DOHH2 (cell line): Measurements from ENCODE around the gene RBP4.

ENCODE experiments used
- H3F3A ChIP-seq: fragments of 200-600 bp; sonication (generic), shearing (Covaris generic); 2 replicates; pipeline ENCODE4 v1.6.0; 2016; ENCODE audit warnings: antibody characterized with exemption, mild to moderate bottlenecking; ENCODE audit not compliant: control insufficient read depth, insufficient read depth
- H3K27ac ChIP-seq: fragments of 200-600 bp; sonication (generic); 2 replicates; pipeline ENCODE4 v1.5.1; 2014; ENCODE audit warnings: low read depth, mild to moderate bottlenecking, low read length, moderate library complexity
- H3K27me3 ChIP-seq: fragments of 200-600 bp; sonication (generic); 2 replicates; pipeline ENCODE4 v1.6.1; 2014; ENCODE audit warnings: mild to moderate bottlenecking, low read length, mixed read lengths; ENCODE audit not compliant: control insufficient read depth
- H3K36me3 ChIP-seq: fragments of 200-600 bp; sonication (generic); 2 replicates; pipeline ENCODE4 v1.6.1; 2014; ENCODE audit warnings: mild to moderate bottlenecking, low read length, moderate library complexity, mixed read lengths; ENCODE audit not compliant: control insufficient read depth
- H3K4me1 ChIP-seq: fragments of 200-600 bp; sonication (generic); 2 replicates; pipeline ENCODE4 v1.6.1; 2014; ENCODE audit warnings: mild to moderate bottlenecking, low read length, mixed read lengths; ENCODE audit not compliant: control insufficient read depth
- H3K4me2 ChIP-seq: fragments of 200-600 bp; sonication (generic); 2 replicates; pipeline ENCODE4 v1.6.0; 2014; ENCODE audit warnings: mild to moderate bottlenecking, low read length, moderate library complexity
- H3K4me3 ChIP-seq: fragments of 200-600 bp; sonication (generic); 2 replicates; pipeline ENCODE4 v1.5.1; 2014; ENCODE audit warnings: mild to moderate bottlenecking, low read length, mixed read lengths
- H3K79me2 ChIP-seq: fragments of 200-600 bp; sonication (generic); 2 replicates; pipeline ENCODE4 v1.6.1; 2014; ENCODE audit warnings: mild to moderate bottlenecking, low read length, mixed read lengths; ENCODE audit not compliant: control insufficient read depth
- H3K9me2 ChIP-seq: fragments of 200-600 bp; sonication (generic); replicated peaks from 2 replicates; pipeline ENCODE4 v1.6.1; 2014; ENCODE audit warnings: mild to moderate bottlenecking, low read length, mixed read lengths; ENCODE audit not compliant: control insufficient read depth
- H3K9me3 ChIP-seq: fragments of 200-600 bp; sonication (generic); 2 replicates; pipeline ENCODE4 v1.6.1; 2014; ENCODE audit warnings: antibody characterized with exemption, low read length, mixed read lengths; ENCODE audit not compliant: control insufficient read depth, insufficient read depth
- H4K20me1 ChIP-seq: fragments of 200-600 bp; sonication (generic); 2 replicates; pipeline ENCODE4 v1.6.0; 2014; ENCODE audit warnings: low read depth, mild to moderate bottlenecking, antibody characterized with exemption, low read length, moderate library complexity; ENCODE audit not compliant: control insufficient read depth, insufficient read depth
- EZH2phosphoT487 ChIP-seq: fragments of 200-600 bp; sonication (generic); IDR thresholded peaks from 2 replicates; pipeline ENCODE4 v1.6.1; 2017; ENCODE audit warnings: borderline replicate concordance, mild to moderate bottlenecking, antibody characterized with exemption, low read length, moderate library complexity, mixed read lengths
- TF ChIP-seq, protein P1 (sequence below): fragments of 200-600 bp; sonication (generic); IDR thresholded peaks from one replicate; pipeline ENCODE4 v1.5.1; 2014; ENCODE audit warnings: antibody characterized with exemption, mild to moderate bottlenecking, low read depth, low read length; ENCODE audit not compliant: poor library complexity, severe bottlenecking

RBP4 gene

DNA sequence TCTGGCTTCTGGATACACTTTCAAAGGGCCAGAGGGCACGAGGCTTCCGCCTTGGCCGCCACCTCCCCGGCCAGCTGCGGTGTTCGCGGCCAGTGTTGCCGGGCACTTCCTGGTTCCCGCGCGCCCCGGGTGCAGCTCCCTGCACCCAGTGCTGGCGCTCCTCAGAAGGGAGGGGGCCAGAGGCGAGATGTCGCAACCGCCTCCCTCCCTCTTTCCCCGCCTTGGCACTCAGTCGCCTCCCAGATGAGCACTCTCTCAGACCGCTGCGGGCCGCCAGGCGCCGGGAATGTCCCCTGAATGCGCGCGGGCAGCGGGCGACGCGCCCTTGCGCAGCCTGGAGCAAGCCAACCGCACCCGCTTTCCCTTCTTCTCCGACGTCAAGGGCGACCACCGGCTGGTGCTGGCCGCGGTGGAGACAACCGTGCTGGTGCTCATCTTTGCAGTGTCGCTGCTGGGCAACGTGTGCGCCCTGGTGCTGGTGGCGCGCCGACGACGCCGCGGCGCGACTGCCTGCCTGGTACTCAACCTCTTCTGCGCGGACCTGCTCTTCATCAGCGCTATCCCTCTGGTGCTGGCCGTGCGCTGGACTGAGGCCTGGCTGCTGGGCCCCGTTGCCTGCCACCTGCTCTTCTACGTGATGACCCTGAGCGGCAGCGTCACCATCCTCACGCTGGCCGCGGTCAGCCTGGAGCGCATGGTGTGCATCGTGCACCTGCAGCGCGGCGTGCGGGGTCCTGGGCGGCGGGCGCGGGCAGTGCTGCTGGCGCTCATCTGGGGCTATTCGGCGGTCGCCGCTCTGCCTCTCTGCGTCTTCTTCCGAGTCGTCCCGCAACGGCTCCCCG, 34.4 kb downstream of the RBP4 start, which contains the start of gene FFAR4:
TSS of gene FFAR4 (plus strand) at position 231 of the 842 bp plus-strand sequence. CDS start at position 287, 56 bp downstream.
- Histone ChIP-seq H4K20me1 (no peaks in the 10 kb centered on the region), H3K27me3 (peaks cover 6% of the 10 kb centered on the region), H3K4me3 (no peak within 1 kb of the TSS), H3K9me3 (no peaks in the 10 kb centered on the region), H3K27ac (no peak within 1 kb of the TSS), H3K79me2 (no peaks in the 10 kb centered on the region), H3K9me2 (no peaks in the 10 kb centered on the region), H3K4me1 (no peaks in the 10 kb centered on the region), H3F3A (no peaks in the 10 kb centered on the region), H3K4me2 (no peak within 1 kb of the TSS), H3K36me3 (no peaks in the 10 kb centered on the region)
- no peak for TF ChIP-seq EZH2phosphoT487
- TF ChIP-seq, protein P1, sequence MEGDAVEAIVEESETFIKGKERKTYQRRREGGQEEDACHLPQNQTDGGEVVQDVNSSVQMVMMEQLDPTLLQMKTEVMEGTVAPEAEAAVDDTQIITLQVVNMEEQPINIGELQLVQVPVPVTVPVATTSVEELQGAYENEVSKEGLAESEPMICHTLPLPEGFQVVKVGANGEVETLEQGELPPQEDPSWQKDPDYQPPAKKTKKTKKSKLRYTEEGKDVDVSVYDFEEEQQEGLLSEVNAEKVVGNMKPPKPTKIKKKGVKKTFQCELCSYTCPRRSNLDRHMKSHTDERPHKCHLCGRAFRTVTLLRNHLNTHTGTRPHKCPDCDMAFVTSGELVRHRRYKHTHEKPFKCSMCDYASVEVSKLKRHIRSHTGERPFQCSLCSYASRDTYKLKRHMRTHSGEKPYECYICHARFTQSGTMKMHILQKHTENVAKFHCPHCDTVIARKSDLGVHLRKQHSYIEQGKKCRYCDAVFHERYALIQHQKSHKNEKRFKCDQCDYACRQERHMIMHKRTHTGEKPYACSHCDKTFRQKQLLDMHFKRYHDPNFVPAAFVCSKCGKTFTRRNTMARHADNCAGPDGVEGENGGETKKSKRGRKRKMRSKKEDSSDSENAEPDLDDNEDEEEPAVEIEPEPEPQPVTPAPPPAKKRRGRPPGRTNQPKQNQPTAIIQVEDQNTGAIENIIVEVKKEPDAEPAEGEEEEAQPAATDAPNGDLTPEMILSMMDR = no peak

DNA sequence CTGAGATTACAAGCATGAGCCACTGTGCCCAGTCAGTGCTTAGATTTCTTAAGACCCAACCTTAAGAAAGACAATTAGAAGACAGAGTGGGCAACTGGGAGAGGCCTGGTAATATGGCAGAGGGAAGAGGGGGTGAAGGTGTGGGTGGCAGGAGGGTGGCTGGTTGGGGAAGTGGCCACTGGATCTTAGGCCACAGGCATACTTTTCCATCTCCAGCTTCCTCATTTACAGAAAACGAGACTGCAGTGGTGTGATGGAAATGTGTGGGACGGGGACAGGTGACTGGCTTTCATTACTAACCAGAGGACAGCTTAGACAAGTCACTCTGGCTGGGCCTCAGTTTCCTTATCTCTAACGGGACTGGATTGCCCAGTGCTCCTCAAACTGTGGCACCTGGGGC, 35.6 kb downstream of the RBP4 start:
- H3K4me1 ChIP-seq = no peaks in the 10 kb centered on the region
- H4K20me1 ChIP-seq = no peaks in the 10 kb centered on the region
- no peak overlapping the region for H3K4me2 ChIP-seq
- H3K27ac ChIP-seq = no peak overlapping the region
- no peaks in the 10 kb centered on the region for H3K9me2 ChIP-seq
- no peaks in the 10 kb centered on the region for H3K79me2 ChIP-seq
- no peaks in the 10 kb centered on the region for H3F3A ChIP-seq
- no peak for TF ChIP-seq EZH2phosphoT487
- TF ChIP-seq, protein P1 = no peak
- H3K27me3 ChIP-seq = peaks cover 6% of the 10 kb centered on the region
- no peaks in the 10 kb centered on the region for H3K36me3 ChIP-seq
- H3K4me3 ChIP-seq = no peak overlapping the region
- H3K9me3 ChIP-seq = no peaks in the 10 kb centered on the region

DNA sequence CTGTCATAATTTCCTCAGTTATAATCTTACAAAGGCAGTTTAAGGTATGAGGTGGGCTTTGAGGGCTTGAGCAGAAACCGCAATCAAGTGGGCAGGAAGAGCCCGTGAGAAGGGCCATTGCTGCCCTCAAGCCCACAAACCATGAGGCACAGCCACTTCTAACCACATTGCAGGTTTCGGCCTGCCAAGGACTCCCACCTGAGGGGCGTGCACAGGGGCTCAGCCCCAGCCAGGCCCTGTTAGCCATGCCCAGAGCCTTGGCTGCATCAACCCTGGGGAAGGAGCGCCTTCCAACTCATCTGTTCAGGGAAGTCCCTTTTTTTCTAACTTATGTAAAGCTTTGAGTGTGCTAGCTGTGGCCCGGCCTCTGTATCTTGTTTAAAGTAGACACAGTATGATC, 40.5 kb downstream of the RBP4 start:
- H3K9me3 ChIP-seq = no peaks in the 10 kb centered on the region
- TF ChIP-seq, protein P1 = no peak
- TF ChIP-seq EZH2phosphoT487 = no peak
- H3K36me3 ChIP-seq = no peaks in the 10 kb centered on the region
- no peak overlapping the region for H3K4me2 ChIP-seq
- no peak overlapping the region for H3K4me3 ChIP-seq
- no peaks in the 10 kb centered on the region for H3F3A ChIP-seq
- H3K79me2 ChIP-seq = no peaks in the 10 kb centered on the region
- H4K20me1 ChIP-seq = no peaks in the 10 kb centered on the region
- H3K27ac ChIP-seq = no peak overlapping the region
- H3K4me1 ChIP-seq = no peaks in the 10 kb centered on the region
- H3K27me3 ChIP-seq = peaks cover 6% of the 10 kb centered on the region
- no peaks in the 10 kb centered on the region for H3K9me2 ChIP-seq
